Measurements from ENCODE around the gene ZDHHC14.

Gene ZDHHC14

DNA sequence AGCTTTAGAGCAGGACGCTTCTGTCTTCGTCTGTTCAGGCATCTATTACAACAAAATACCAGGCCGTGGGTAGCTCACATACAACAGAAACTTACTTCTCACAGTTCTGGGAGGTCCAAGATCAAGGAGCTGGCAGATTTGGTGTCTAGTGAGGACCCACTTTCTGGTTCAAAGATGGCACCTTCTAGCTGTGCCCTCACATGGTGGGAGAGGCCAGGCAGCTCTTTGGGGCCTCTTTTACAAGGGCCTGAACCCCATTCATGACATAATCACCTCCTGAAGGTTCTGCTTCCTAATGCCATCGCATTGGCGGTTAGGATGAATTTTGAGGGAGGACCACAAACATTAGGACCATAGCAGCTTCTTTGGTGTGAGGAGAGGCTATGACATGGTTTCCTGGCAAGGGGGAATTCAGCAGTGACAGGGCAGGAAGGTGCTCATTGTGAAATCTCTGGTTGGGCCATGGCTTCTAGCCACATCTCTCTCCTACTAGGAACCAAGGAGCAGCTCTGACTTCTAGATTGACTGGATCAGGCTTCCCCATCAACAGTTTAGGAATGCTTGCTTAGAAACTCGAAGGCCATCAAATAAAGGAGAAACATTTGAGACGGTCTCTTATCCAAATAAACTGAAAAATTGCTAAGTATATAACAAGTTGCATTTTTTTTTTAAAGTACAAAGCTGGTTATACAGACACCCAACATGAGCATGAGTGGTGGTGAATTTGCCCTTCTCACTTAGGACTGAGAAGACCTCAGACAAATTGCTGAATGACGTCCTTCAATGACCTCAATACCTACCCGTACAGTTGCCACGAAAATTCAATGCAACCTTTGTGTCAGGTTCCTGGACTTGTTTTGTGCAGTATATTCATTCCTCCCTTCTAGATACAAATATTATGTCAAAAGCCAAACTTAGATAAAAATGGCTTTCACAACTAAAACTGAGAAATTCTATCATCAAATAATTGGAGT, 140.7 kb downstream of the ZDHHC14 start:
- H3K27me3 ChIP-seq (ENCODE audit: insufficient read depth, poor library complexity, severe bottlenecking) = no peaks in the 10 kb centered on the region
- H3K4me3 ChIP-seq (replicated peaks; ENCODE audit: insufficient read depth, low read length) = no peak overlapping the region
- H3K27ac ChIP-seq (replicated peaks) = peak overlapping the region; percentile 7
- no peak for TF ChIP-seq CTCF (IDR thresholded peaks at IDR 0.05; ENCODE audit: insufficient read depth, low read length)
- TF ChIP-seq GABPA (IDR thresholded peaks at IDR 0.05; ENCODE audit: low read depth) = no peak
- no peak for TF ChIP-seq REST (IDR thresholded peaks at IDR 0.05; ENCODE audit: insufficient replicate concordance, low read depth)
- no peak for TF ChIP-seq POLR2AphosphoS5 (IDR thresholded peaks at IDR 0.05; ENCODE audit: low read depth)
- TF ChIP-seq SPI1 (IDR thresholded peaks at IDR 0.05; ENCODE audit: borderline replicate concordance, low read depth) = no peak
- DNase-seq (ENCODE audit: low read depth in 1 of 2, low spot score in 1 of 2) = peak in 1 of 2 experiments; percentile 53

- H3K27ac ChIP-seq (replicated peaks) = no peak overlapping the region
- H3K27me3 ChIP-seq (ENCODE audit: insufficient read depth, poor library complexity, severe bottlenecking) = no peaks in the 10 kb centered on the region
- H3K4me3 ChIP-seq (replicated peaks; ENCODE audit: insufficient read depth, low read length) = no peak overlapping the region
- TF ChIP-seq CTCF (IDR thresholded peaks at IDR 0.05; ENCODE audit: insufficient read depth, low read length) (no peak), REST (IDR thresholded peaks at IDR 0.05; ENCODE audit: insufficient replicate concordance, low read depth) (no peak), POLR2AphosphoS5 (IDR thresholded peaks at IDR 0.05; ENCODE audit: low read depth) (no peak), GABPA (IDR thresholded peaks at IDR 0.05; ENCODE audit: low read depth) (no peak), SPI1 (IDR thresholded peaks at IDR 0.05; ENCODE audit: borderline replicate concordance, low read depth) (no peak)
- DNase-seq (ENCODE audit: low read depth in 1 of 2, low spot score in 1 of 2) = no peak
Measured at GRCh38 chr6:157522472-157522871, 141.5 kb downstream of the ZDHHC14 start.

GRCh38 chr6:157524735-157525134, 143.7 kb downstream of the ZDHHC14 start:
- no peak overlapping the region for H3K27ac ChIP-seq (replicated peaks)
- no peak overlapping the region for H3K4me3 ChIP-seq (replicated peaks; ENCODE audit: insufficient read depth, low read length)
- H3K27me3 ChIP-seq (ENCODE audit: insufficient read depth, poor library complexity, severe bottlenecking) = no peaks in the 10 kb centered on the region
- TF ChIP-seq GABPA (IDR thresholded peaks at IDR 0.05; ENCODE audit: low read depth) (no peak), SPI1 (IDR thresholded peaks at IDR 0.05; ENCODE audit: borderline replicate concordance, low read depth) (no peak), REST (IDR thresholded peaks at IDR 0.05; ENCODE audit: insufficient replicate concordance, low read depth) (no peak), CTCF (IDR thresholded peaks at IDR 0.05; ENCODE audit: insufficient read depth, low read length) (no peak), POLR2AphosphoS5 (IDR thresholded peaks at IDR 0.05; ENCODE audit: low read depth) (no peak)
- no peak for DNase-seq (ENCODE audit: low read depth in 1 of 2, low spot score in 1 of 2)
